GM10266 (cell line): Measurements from ENCODE around the gene DDX10.
A peak's percentile ranks its signal among the peaks of the same experiment; 100 is the strongest.

Experiments
- DNase-seq: peaks from one replicate; pipeline ENCODE4 v3.0.0; 2012; ENCODE audit errors: extremely low spot score
- CTCF ChIP-seq: IDR thresholded peaks from 2 replicates; pipeline ENCODE4 v1.5.1; 2012; ENCODE audit warnings: mild to moderate bottlenecking, low read depth; ENCODE audit not compliant: control insufficient read depth, insufficient read depth; ENCODE audit errors: missing control alignments

DDX10 gene

GRCh38 chr11:108890482-108891105, 225.7 kb downstream of the DDX10 start:
- TF ChIP-seq CTCF: no peak
- no peak for DNase-seq

DNA sequence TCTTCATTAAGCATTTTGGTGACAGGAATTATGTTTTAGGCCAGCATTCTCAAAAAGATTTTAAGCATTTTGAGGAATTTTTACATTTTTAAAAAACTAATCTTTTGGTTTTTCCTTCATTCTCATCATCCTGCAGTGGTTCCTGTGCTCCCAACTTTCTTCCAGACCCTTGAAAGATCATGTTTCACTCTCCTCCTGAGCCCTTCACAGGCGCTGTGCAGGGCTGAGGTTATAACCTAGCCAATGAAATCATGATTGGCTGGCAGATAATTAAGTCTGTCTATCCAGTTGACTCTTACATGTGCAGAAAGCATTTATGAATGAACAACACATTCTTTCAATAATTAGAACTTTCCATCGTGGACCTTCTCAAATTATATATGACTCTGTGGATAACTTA, 226.3 kb downstream of the DDX10 start:
- DNase-seq: no peak
- TF ChIP-seq CTCF: no peak

- TF ChIP-seq CTCF: no peak
- DNase-seq: no peak
Observed at GRCh38 chr11:108891909-108892511, 227.1 kb downstream of the DDX10 start.

- no peak for TF ChIP-seq CTCF
- DNase-seq: peak; percentile 5
Observed at GRCh38 chr11:108895579-108896480, 231.0 kb downstream of the DDX10 start.

DNA sequence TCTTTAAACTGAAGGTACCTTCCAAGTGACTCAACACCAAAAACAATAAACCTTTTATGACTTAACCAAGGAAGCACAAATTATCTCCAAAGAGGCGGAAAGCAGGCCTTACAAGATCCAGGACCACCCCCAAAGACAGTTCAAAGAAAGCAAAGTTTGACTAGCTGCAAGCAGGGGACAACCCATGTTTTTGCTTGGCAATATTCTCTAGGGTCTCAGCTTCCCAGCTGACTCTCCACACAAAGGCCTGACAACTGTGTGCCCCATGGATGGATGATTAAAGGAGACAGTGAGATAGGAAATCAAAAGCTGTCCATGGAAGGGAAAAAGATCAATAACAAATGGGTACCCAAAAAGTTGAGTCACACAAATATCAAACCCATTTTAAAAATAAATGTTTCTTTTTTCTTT, 232.2 kb downstream of the DDX10 start:
- DNase-seq: no peak
- no peak for TF ChIP-seq CTCF

GRCh38 chr11:108897916-108898315, 233.0 kb downstream of the DDX10 start:
- no peak for DNase-seq
- TF ChIP-seq CTCF: no peak

DNA sequence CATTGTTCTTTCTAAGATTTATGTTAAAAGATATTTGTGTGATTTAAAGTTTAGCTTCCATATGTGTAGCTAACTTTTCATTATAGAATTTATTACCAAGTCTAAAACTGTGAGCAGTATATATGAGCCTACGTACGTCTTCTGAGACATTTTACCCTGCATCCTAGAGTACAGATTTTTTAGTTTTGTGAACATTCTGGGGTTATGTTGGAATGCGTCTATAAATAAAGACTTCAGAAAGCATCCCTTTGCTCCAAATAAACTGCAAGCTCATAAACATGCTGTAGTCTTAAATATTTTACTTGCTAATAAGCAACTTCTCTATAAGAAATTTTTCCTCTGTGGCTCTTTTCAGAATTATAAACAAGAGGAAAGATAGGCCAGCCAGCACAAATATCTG, 236.5 kb downstream of the DDX10 start:
- DNase-seq: no peak
- TF ChIP-seq CTCF: no peak
